PC-3 (cell line): Measurements from ENCODE around the gene FAM187B. TPM values are rescaled to one million over a fixed set of nuclear protein-coding genes. Genes with fewer than 3 reads are reported as not detected.

Source experiments
- ATAC-seq: fragments of 200-7000 bp; cut with Tn5 transposase; 2 replicates; pipeline ENCODE4 v1.9.1; 2020; ENCODE audit warnings: mild to moderate bottlenecking, moderate library complexity
- BruUV-seq: library from RNA; stranded (reverse); fragments of 400-500 nt; replicated peaks from 2 replicates; lab custom pipeline; 2021; lab: Mats Ljungman, UMichigan
- CTCF ChIA-PET: fragments of 300-600 bp; sonication (Branson Sonifier 250); formaldehyde crosslinking; loops from one replicate; lab custom pipeline; 2022; ENCODE audit warnings: antibody characterized with exemption; lab: Charles Lee
- POLR2A ChIA-PET: fragments of 300-600 bp; sonication (Branson Sonifier 250); formaldehyde crosslinking; loops from one replicate; lab custom pipeline; 2022; ENCODE audit warnings: antibody characterized with exemption; ENCODE audit not compliant: unreplicated experiment; lab: Charles Lee
- DNase-seq: peaks from one replicate; pipeline ENCODE4 v3.0.0-alpha.2; 2015
- H2AFZ ChIP-seq: fragments of 300-600 bp; sonication (generic); 2 replicates; pipeline ENCODE4 v1.6.0; 2016; ENCODE audit warnings: antibody characterized with exemption, low read length
- H3F3A ChIP-seq: fragments of 300-600 bp; sonication (generic); one replicate; pipeline ENCODE4 v1.6.0; 2017; ENCODE audit warnings: antibody characterized with exemption, low read length, control low read depth, mild to moderate bottlenecking; ENCODE audit not compliant: unreplicated experiment
- H3K27ac ChIP-seq: fragments of 300-600 bp; sonication (generic); 2 replicates; pipeline ENCODE4 v1.5.1; 2016; ENCODE audit warnings: mild to moderate bottlenecking, low read length
- H3K27me3 ChIP-seq: fragments of 300-600 bp; sonication (generic); 2 replicates; pipeline ENCODE4 v1.6.1; 2016; ENCODE audit warnings: low read length, mixed read lengths
- H3K36me3 ChIP-seq: fragments of 300-600 bp; sonication (generic); 2 replicates; pipeline ENCODE4 v1.6.1; 2016; ENCODE audit warnings: low read depth, mixed run types, low read length, mixed read lengths
- H3K4me1 ChIP-seq: fragments of 300-600 bp; sonication (generic); 2 replicates; pipeline ENCODE4 v1.5.1; 2016; ENCODE audit warnings: low read length; ENCODE audit not compliant: insufficient read depth
- H3K4me2 ChIP-seq: fragments of 300-600 bp; sonication (generic); 2 replicates; pipeline ENCODE4 v1.6.0; 2016; ENCODE audit warnings: low read length
- H3K4me3 ChIP-seq: fragments of 300-600 bp; sonication (generic); 2 replicates; pipeline ENCODE4 v1.5.1; 2016; ENCODE audit warnings: mild to moderate bottlenecking, low read length, mixed read lengths
- H3K79me2 ChIP-seq: fragments of 300-600 bp; sonication (generic); 2 replicates; pipeline ENCODE4 v1.6.1; 2017; ENCODE audit warnings: low read length, mixed read lengths
- H3K9ac ChIP-seq: fragments of 300-600 bp; sonication (generic); 2 replicates; pipeline ENCODE4 v1.6.0; 2016; ENCODE audit warnings: mild to moderate bottlenecking, low read length
- H3K9me2 ChIP-seq: fragments of 300-600 bp; sonication (generic); replicated peaks from 2 replicates; pipeline ENCODE4 v1.6.1; 2016; ENCODE audit warnings: mixed run types, low read length, mixed read lengths
- H3K9me3 ChIP-seq: fragments of 300-600 bp; sonication (generic); 2 replicates; pipeline ENCODE4 v1.6.1; 2016; ENCODE audit warnings: low read length, mixed read lengths
- H4K20me1 ChIP-seq: fragments of 300-600 bp; sonication (generic); 2 replicates; pipeline ENCODE4 v1.6.1; 2016; ENCODE audit warnings: low read length, mixed read lengths
- EZH2 ChIP-seq: fragments of 300-600 bp; sonication (generic); IDR thresholded peaks from one replicate; pipeline ENCODE4 v1.6.1; 2017; ENCODE audit warnings: antibody characterized with exemption, mild to moderate bottlenecking, low read length; ENCODE audit not compliant: unreplicated experiment
- EZH2phosphoT487 ChIP-seq: fragments of 300-600 bp; sonication (generic); IDR thresholded peaks from 2 replicates; pipeline ENCODE4 v1.6.1; 2018; ENCODE audit warnings: mild to moderate bottlenecking, antibody characterized with exemption, low read length, borderline replicate concordance
- intact Hi-C: fragments of 100-400 bp; cut with micrococcal nuclease; formaldehyde crosslinking; loops from 2 replicates; pipeline ENCODE4 v1.9.0; 2023
- total RNA-seq: library from RNA; depleted of rRNA; stranded (reverse); fragments of >200 nt; gene quantifications from 2 replicates; pipeline ENCODE4 v1.2.3, GENCODE V29; 2014
- TF ChIP-seq, protein P1 (sequence below): fragments of 300-600 bp; sonication (generic); conservative IDR thresholded peaks from 2 replicates; pipeline ENCODE4 v1.5.1; 2017; ENCODE audit warnings: antibody characterized with exemption, low read depth, mild to moderate bottlenecking, low read length

FAM187B gene
- total RNA-seq, 1 experiment from 2014 or later, result not detected

DNA sequence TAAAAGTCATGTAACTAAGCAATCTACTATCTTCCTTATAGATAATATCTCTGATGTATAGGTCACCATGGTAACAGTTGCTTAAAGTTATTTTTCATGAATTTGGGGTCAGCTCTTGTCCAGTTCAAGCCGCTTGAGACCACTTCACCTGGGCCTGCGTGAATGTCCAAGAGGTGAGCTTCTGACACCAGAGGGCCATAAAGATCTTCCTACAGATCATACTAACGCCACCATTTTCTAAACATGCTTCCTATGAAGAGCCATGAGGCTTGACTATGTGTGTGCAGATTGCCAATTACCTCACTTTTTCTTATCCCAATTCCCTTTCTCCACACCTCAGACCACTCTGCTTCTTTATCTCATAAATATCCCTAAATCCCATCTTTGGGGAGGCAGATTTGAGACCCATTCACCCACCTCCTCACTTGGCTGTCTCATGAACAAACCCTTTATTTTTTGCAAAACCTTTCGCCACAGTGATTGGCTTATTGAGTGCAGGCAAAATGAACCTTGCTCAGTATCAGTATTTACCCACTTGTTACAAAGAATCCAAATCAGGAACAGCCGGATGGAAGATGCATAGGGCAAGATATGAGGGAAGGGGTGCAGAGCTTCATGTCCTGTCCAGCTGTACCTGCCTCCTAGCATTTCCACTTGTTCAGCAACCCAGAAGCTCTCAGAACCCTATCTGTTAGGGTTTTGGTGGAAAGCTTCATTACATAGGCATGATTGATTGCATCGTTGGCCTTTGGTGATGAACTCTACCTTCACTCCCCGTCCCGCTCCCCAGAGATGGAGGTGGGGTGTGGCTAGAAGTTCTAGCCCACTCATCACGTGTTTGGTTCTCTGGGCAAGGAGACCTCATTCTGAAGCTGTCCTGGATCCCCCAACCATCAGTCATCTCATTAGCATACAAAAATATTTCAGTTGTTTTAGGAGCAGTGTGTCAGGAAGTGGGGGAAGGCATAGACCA is 34.2 kb downstream of the FAM187B start:
- no peaks in the 10 kb centered on the region for H3K9me2 ChIP-seq
- H3K9ac ChIP-seq, result no peak overlapping the region
- CTCF ChIA-PET, result no interaction called here
- POLR2A ChIA-PET, result no interaction called here
- H3K4me1 ChIP-seq, result no peaks in the 10 kb centered on the region
- H2AFZ ChIP-seq, result no peak overlapping the region
- H3K36me3 ChIP-seq, result no peaks in the 10 kb centered on the region
- H3K4me2 ChIP-seq, result no peak overlapping the region
- no peak overlapping the region for H3K27ac ChIP-seq
- H3F3A ChIP-seq, result no peaks in the 10 kb centered on the region
- no peak overlapping the region for H3K4me3 ChIP-seq
- H4K20me1 ChIP-seq, result no peaks in the 10 kb centered on the region
- intact Hi-C loops, result no loop called here
- ATAC-seq (no peak), DNase-seq (no peak)
- BruUV-seq, result no TSS peak
- H3K79me2 ChIP-seq, result no peaks in the 10 kb centered on the region
- TF ChIP-seq EZH2, result no peak
- TF ChIP-seq, protein P1, sequence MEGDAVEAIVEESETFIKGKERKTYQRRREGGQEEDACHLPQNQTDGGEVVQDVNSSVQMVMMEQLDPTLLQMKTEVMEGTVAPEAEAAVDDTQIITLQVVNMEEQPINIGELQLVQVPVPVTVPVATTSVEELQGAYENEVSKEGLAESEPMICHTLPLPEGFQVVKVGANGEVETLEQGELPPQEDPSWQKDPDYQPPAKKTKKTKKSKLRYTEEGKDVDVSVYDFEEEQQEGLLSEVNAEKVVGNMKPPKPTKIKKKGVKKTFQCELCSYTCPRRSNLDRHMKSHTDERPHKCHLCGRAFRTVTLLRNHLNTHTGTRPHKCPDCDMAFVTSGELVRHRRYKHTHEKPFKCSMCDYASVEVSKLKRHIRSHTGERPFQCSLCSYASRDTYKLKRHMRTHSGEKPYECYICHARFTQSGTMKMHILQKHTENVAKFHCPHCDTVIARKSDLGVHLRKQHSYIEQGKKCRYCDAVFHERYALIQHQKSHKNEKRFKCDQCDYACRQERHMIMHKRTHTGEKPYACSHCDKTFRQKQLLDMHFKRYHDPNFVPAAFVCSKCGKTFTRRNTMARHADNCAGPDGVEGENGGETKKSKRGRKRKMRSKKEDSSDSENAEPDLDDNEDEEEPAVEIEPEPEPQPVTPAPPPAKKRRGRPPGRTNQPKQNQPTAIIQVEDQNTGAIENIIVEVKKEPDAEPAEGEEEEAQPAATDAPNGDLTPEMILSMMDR, result no peak
- no peaks in the 10 kb centered on the region for H3K9me3 ChIP-seq
- 0 out of 2 replicates have a peak, but pooled peaks cover 5% of the 10 kb centered on the region for H3K27me3 ChIP-seq

DNA sequence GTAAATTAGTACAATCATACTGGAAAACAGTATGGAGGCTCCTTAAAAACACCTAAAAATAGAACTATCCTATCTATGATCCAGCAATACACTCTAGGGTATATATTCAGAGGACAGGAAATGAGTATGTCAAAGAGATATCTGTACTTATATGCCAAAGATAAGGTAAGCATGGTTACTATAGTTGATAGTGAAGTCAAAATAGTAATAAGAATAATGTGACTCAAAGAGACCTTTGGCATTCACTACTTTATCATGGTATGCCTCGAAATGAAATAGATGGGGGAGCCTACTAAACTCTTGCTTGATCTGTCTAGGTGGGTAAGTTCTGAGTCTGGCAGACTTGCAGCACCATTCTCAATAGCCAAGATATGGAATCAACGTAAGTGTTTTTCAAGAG is 43.7 kb downstream of the FAM187B start:
- DNase-seq, result no peak
- Histone ChIP-seq H3K9ac (no peak overlapping the region), H3K27ac (no peak overlapping the region), H3K9me3 (no peaks in the 10 kb centered on the region), H3K4me3 (no peak overlapping the region), H3K36me3 (no peaks in the 10 kb centered on the region), H3K4me1 (no peaks in the 10 kb centered on the region), H3K27me3 (no peaks in the 10 kb centered on the region), H2AFZ (no peak overlapping the region), H3K4me2 (no peak overlapping the region), H3F3A (no peaks in the 10 kb centered on the region), H3K9me2 (no peaks in the 10 kb centered on the region), H3K79me2 (no peaks in the 10 kb centered on the region), H4K20me1 (no peaks in the 10 kb centered on the region)
- no TSS peak for BruUV-seq
- ChIA-PET POLR2A (no interaction called here), CTCF (no interaction called here)
- no peak for ATAC-seq
- intact Hi-C loops, result no loop called here
- no peak for TF ChIP-seq EZH2phosphoT487
- TF ChIP-seq, protein P1, result no peak
- TF ChIP-seq EZH2, result no peak

DNA sequence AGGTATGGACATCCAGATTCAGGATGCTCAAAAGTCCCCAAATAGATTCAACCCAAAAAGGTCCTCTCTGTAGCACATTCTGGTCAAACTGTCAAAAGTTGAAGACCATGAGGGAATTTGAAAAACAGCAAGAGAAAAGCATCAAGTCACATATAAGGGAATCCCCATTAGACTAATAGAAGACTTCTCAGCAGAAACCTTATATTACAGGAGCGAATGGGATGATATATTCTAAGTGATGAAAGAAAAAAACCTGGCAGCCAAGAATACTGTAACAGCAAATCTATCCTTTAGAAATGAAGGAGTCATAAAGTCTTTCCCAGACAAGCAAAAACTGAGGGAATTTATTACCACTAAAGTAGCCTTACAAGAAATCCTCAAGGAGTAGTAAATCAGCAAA is 44.3 kb downstream of the FAM187B start:
- H3K36me3 ChIP-seq, result no peaks in the 10 kb centered on the region
- ATAC-seq (no peak), DNase-seq (no peak)
- H3K4me3 ChIP-seq, result no peak overlapping the region
- H2AFZ ChIP-seq, result no peak overlapping the region
- intact Hi-C loops, result no loop called here
- ChIA-PET POLR2A (no interaction called here), CTCF (no interaction called here)
- H3F3A ChIP-seq, result no peaks in the 10 kb centered on the region
- no peak overlapping the region for H3K9ac ChIP-seq
- no peaks in the 10 kb centered on the region for H3K4me1 ChIP-seq
- BruUV-seq, result no TSS peak
- H4K20me1 ChIP-seq, result no peaks in the 10 kb centered on the region
- no peaks in the 10 kb centered on the region for H3K27me3 ChIP-seq
- no peaks in the 10 kb centered on the region for H3K79me2 ChIP-seq
- H3K9me2 ChIP-seq, result no peaks in the 10 kb centered on the region
- H3K27ac ChIP-seq, result no peak overlapping the region
- no peak for TF ChIP-seq EZH2
- TF ChIP-seq, protein P1, result no peak
- H3K4me2 ChIP-seq, result no peak overlapping the region
- H3K9me3 ChIP-seq, result no peaks in the 10 kb centered on the region
